HG03064 (cell line): ENCODE data around the gene GARRE1.
"Not testable (repeated sequence)": the region's sequence is repeated elsewhere in the genome, so short reads cannot be mapped to it uniquely, and the experiment has no call there.

Source experiments
- ATAC-seq: cut with Tn5 transposase; IDR thresholded peaks from one replicate; pipeline ENCODE4 v1.9.1; 2021; ENCODE audit warnings: low read depth; ENCODE audit not compliant: unreplicated experiment

Gene GARRE1

GRCh38 chr19:34254046-34254697 is at the start of gene GARRE1:
Gene GARRE1, plus strand, starts transcription at chr19:34254554. Its CDS starts 45,920 bp downstream, at chr19:34300474.
- peak; percentile 92 for ATAC-seq

- not testable (repeated sequence) for ATAC-seq
Observed at GRCh38 chr19:34205324-34205723, 49.0 kb upstream of the GARRE1 start.

- ATAC-seq, result no peak
Observed at GRCh38 chr19:34208291-34208884, 46.0 kb upstream of the GARRE1 start.

GRCh38 chr19:34209726-34210125 is 44.6 kb upstream of the GARRE1 start:
- no peak for ATAC-seq

GRCh38 chr19:34213283-34213682 is 41.1 kb upstream of the GARRE1 start:
- no peak for ATAC-seq

- no peak for ATAC-seq
Observed at GRCh38 chr19:34214040-34214439, 40.3 kb upstream of the GARRE1 start.

- ATAC-seq, result no peak
Observed at GRCh38 chr19:34215006-34215665, 39.2 kb upstream of the GARRE1 start.

GRCh38 chr19:34215666-34216038 is 38.7 kb upstream of the GARRE1 start:
- no peak for ATAC-seq

- ATAC-seq, result not testable (repeated sequence)
Observed at GRCh38 chr19:34216745-34217219, 37.6 kb upstream of the GARRE1 start.

- no peak for ATAC-seq
Observed at GRCh38 chr19:34217952-34218817, 36.2 kb upstream of the GARRE1 start.

- ATAC-seq, result no peak
Observed at GRCh38 chr19:34218818-34219164, 35.6 kb upstream of the GARRE1 start.

GRCh38 chr19:34220472-34221063 is 33.8 kb upstream of the GARRE1 start:
- no peak for ATAC-seq

- no peak for ATAC-seq
Observed at GRCh38 chr19:34222386-34222785, 32.0 kb upstream of the GARRE1 start.

GRCh38 chr19:34224996-34225658 is 29.2 kb upstream of the GARRE1 start:
- ATAC-seq, result no peak

GRCh38 chr19:34225659-34226015 is 28.7 kb upstream of the GARRE1 start:
- no peak for ATAC-seq

- no peak for ATAC-seq
Observed at GRCh38 chr19:34226036-34226435, 28.3 kb upstream of the GARRE1 start.

GRCh38 chr19:34228347-34228746 is 26.0 kb upstream of the GARRE1 start:
- ATAC-seq, result no peak

GRCh38 chr19:34228762-34229161 is 25.6 kb upstream of the GARRE1 start:
- ATAC-seq, result no peak

GRCh38 chr19:34229721-34230120 is 24.6 kb upstream of the GARRE1 start:
- ATAC-seq, result no peak

- ATAC-seq, result no peak
Observed at GRCh38 chr19:34230820-34231219, 23.5 kb upstream of the GARRE1 start.
